GM20000 (cell line): ENCODE data around the gene STOM.

Experiments used
- DNase-seq: peaks from one replicate; pipeline ENCODE4 v3.0.0; 2012; ENCODE audit warnings: low spot score
- TF ChIP-seq, protein P1 (sequence below): IDR thresholded peaks from 2 replicates; pipeline ENCODE4 v1.5.1; 2012; ENCODE audit warnings: mild to moderate bottlenecking, control low read depth; ENCODE audit errors: extremely low read depth, missing control alignments

Gene STOM

DNA sequence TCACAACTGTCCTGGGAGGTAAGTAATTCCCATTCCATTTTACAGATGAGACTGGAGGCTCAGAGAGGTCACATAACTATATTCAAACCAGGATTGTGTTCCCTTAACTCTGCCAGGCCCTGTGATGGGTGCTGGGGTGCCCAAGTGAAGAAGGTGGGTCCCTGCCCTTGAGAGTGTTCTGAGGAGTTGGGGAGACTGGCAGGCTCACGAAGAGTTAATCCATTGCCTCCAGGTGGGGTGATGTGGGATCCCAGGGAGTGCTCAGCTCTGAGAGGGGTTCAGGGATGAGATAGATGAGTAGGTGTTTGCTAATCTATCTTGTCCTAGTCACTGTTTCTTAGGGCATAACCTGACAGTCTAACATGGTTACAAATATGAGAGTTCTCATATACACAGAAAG, 65.3 kb downstream of the STOM start:
- no peak for DNase-seq
- TF ChIP-seq, protein P1, sequence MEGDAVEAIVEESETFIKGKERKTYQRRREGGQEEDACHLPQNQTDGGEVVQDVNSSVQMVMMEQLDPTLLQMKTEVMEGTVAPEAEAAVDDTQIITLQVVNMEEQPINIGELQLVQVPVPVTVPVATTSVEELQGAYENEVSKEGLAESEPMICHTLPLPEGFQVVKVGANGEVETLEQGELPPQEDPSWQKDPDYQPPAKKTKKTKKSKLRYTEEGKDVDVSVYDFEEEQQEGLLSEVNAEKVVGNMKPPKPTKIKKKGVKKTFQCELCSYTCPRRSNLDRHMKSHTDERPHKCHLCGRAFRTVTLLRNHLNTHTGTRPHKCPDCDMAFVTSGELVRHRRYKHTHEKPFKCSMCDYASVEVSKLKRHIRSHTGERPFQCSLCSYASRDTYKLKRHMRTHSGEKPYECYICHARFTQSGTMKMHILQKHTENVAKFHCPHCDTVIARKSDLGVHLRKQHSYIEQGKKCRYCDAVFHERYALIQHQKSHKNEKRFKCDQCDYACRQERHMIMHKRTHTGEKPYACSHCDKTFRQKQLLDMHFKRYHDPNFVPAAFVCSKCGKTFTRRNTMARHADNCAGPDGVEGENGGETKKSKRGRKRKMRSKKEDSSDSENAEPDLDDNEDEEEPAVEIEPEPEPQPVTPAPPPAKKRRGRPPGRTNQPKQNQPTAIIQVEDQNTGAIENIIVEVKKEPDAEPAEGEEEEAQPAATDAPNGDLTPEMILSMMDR, result no peak

DNA sequence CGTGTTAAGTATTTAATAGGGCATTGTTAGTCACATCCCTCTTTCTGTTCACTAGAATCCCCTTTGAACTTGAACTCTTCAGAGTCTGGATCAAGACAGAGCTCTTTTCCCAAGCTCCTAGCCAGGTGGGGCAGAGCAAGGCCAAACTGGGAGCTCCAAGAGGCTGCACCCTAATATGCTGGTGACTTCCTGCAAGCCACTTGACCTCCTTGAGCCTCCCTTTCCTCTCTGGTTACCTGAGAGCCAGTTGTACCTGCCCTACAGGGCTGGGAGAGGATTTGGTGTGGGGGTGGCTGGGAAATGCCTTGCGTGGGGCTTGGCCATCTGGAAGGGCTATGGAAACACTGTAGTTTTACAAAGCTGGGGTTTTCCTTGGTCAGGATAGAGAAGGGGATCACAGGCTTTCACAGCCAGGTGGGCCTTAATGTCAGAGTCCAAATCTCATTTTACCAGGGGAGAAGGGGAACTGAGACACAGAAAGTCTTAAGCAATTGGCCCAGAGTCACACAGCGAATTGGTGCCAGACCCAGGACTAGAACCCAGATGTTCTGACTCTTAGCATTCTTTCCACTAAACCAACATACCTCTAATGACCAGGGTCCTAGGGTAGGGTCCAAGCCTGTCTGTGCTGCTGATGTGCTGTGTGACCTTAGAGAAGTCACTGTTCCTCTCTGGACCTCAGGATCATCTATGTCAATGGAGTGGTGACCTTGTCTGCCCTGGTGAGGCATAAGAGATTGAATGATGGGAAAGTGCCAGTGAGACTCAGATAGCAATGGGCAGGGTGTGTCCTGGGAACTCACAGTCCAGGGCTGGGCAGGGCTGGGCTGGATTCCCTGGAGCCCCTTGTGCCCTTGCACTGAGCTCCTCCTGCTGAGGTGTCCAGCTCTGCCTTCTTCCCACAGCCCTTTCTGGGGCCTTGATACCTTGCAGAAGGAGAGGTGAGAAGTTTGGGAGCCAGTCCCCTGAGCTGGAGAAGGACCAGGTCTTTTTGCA, 66.3 kb downstream of the STOM start:
- TF ChIP-seq, protein P1, result no peak
- DNase-seq, result no peak

DNA sequence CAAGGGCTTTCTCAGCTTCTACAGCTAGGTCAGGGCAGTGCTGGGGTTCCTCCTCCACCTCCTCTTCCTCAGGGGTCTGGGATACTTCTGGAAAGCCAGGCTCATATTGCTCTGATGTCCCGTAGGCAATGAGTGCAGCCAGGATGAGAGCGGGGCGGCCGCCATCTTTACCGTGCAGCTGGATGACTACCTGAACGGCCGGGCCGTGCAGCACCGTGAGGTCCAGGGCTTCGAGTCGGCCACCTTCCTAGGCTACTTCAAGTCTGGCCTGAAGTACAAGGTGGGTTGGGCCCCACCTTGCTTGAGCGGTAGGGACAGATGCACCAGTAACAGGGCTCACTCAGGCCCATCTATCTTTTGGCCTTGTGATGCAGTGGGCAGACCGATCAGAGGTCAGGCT, 67.3 kb downstream of the STOM start:
- DNase-seq, result no peak
- TF ChIP-seq, protein P1, result no peak

DNA sequence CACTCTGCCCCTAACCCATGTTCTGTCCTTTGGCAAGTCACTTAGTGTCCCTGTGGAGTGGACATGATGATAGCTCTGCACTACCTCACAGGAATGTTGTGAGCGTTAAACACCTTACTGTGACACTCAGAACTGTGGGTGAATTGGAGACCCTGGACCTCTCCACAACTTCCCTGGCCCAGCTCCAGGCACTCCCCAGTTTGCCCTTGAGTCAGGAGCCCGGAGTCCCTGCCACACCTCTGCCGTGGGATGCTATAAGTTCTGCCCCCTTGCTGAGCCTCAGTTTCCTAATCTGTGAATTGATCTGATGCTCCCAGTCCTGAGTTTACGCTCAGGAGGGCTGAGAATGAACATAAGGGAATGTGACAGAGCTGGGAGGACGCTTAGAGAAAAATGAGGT, 67.7 kb downstream of the STOM start:
- no peak for DNase-seq

DNA sequence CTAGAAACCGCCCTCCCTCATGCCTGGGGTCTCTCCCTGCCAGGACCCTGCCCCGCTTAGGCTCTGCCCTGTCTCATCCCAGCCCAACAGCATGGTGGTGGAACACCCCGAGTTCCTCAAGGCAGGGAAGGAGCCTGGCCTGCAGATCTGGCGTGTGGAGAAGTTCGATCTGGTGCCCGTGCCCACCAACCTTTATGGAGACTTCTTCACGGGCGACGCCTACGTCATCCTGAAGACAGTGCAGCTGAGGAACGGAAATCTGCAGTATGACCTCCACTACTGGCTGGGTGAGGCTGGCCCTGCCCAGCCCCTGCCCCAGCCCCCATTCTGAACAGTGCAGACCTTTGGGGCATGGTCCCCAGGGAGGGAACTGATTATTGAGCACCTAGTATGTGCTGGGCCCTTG, 68.2 kb downstream of the STOM start:
- TF ChIP-seq, protein P1, result no peak
- DNase-seq, result no peak

More for the DNA sequence above, 67.7 kb downstream of the STOM start:
- TF ChIP-seq, protein P1, result no peak

DNA sequence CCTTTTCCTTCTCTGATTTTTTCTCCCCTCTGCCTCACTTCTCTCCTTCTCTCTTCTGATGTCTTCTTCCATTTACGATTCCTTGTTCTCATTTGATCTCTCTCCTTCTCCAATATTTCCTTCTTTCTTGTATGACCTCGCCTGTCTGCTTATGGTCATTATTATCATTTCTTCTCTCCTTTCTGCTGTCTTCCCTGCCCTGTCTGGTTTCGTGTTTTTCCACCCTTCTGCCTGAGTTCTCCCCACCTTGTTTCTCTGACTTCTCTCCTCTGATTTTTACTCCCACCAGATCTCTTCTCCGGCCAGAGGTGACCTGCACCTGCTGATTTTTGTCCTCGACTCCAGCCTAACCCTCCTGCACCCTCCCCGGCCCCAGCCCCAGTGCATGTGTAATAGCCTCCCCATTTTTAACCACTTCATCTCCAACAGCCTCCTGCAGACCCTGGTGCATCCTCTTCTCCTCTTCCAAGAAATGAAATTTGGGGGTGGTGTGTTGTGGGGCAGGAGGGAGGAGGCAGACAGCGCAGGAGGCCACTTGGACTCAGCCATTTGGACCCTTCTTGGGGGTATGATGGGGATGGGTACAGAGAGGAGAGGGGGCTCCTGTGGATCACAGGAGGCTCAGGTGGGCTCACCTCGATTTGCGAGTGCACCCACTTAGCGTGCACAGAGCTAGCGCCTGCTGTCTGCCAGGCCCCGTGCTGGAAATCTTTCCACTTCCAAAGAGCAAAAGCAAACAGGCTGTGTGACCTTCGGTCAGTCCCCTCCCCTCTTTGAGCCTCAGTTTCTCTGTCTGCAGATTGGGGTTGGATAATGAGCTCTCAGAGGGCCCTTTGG, 69.5 kb downstream of the STOM start:
- TF ChIP-seq, protein P1, result no peak
- no peak for DNase-seq
